GM18520 (cell line): Measurements from ENCODE around the gene DST.
"Not testable (repeated sequence)": the region's sequence is repeated elsewhere in the genome, so short reads cannot be mapped to it uniquely, and the experiment has no call there.

ENCODE experiments used
- ATAC-seq: cut with Tn5 transposase; IDR thresholded peaks from one replicate; pipeline ENCODE4 v1.9.1; 2021; ENCODE audit not compliant: unreplicated experiment

DST gene

GRCh38 chr6:56574292-56574691 lies 68.4 kb downstream of the DST start:
- no peak for ATAC-seq

GRCh38 chr6:56573624-56574023 lies 69.1 kb downstream of the DST start:
- no peak for ATAC-seq

- no peak for ATAC-seq
Measured at GRCh38 chr6:56572788-56573471, 69.8 kb downstream of the DST start.

DNA sequence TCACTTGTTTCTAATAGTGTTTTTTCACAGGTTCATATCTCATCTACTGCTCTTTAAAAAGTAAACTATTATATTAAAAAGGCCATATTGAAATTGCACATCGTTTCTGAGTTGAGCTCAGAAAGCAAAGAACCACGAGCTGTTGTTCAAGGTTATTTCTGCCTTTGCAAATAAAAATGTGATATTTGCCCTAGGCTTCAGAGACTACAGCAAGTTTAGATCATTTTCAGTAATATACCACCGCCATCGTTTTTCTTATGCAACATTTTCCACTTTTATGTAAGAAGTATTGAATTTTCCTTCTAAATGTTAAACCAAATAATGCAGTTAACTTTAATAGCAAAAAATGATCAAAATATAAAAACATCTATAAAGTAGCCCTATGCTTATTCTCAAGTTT lies 71.1 kb downstream of the DST start:
- ATAC-seq: no peak

GRCh38 chr6:56570413-56571359 lies 72.0 kb downstream of the DST start:
- peak; percentile 73 for ATAC-seq

GRCh38 chr6:56567501-56567900 lies 75.2 kb downstream of the DST start:
- ATAC-seq: no peak

GRCh38 chr6:56562730-56563129 lies 80.0 kb downstream of the DST start:
- ATAC-seq: not testable (repeated sequence)

- no peak for ATAC-seq
Measured at GRCh38 chr6:56556751-56557540, 85.7 kb downstream of the DST start.

- no peak for ATAC-seq
Measured at GRCh38 chr6:56555438-56555872, 87.2 kb downstream of the DST start.

DNA sequence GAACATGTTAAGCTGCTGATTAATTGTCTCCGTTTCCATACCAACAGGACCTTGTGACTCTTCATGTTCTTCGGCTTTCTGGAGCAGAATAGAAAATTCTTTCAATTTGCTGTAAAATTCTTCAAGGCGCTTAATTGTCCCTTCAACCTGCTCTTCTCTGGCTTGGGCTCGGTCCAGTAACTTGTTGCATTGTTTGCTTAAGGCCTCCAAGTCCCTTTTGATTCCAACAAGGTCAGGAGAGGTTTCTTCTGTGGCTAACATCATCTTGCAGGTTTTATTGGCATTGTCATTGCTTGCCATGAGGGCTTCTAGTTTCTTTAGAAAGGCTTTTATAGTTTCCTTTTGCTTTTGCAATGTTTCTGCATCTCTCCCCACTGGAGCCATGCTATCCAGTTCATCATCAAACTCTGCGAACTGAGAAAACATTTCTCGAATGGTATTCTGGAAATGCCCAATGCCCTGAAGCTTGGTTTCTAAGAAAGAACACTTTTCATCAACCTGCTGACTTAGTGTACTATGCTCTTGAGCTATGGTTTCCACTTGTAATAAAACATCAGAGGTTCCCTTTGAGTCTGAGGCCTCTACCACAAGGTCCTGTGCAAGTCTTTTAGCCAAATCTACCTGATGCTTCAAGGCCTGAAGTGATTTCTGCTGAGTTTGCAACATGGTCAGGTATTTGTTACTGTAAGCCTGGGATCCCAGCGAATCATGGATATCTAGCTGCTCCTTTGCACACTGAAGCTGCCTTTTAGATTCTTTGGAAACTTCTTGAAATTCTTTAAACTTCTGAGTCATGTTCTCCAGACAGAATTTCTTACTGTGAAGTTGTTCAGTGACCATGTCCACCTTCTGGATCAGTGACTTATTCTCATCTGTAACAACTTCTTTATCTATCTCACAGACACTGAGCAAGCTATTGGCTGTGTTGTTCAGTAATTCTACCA lies 90.2 kb downstream of the DST start:
- ATAC-seq: no peak

GRCh38 chr6:56551409-56552120 lies 91.1 kb downstream of the DST start:
- ATAC-seq: no peak

GRCh38 chr6:56550301-56550700 lies 92.4 kb downstream of the DST start:
- ATAC-seq: no peak

- no peak for ATAC-seq
Measured at GRCh38 chr6:56549014-56549413, 93.7 kb downstream of the DST start.

GRCh38 chr6:56547687-56548086 lies 95.0 kb downstream of the DST start:
- no peak for ATAC-seq

DNA sequence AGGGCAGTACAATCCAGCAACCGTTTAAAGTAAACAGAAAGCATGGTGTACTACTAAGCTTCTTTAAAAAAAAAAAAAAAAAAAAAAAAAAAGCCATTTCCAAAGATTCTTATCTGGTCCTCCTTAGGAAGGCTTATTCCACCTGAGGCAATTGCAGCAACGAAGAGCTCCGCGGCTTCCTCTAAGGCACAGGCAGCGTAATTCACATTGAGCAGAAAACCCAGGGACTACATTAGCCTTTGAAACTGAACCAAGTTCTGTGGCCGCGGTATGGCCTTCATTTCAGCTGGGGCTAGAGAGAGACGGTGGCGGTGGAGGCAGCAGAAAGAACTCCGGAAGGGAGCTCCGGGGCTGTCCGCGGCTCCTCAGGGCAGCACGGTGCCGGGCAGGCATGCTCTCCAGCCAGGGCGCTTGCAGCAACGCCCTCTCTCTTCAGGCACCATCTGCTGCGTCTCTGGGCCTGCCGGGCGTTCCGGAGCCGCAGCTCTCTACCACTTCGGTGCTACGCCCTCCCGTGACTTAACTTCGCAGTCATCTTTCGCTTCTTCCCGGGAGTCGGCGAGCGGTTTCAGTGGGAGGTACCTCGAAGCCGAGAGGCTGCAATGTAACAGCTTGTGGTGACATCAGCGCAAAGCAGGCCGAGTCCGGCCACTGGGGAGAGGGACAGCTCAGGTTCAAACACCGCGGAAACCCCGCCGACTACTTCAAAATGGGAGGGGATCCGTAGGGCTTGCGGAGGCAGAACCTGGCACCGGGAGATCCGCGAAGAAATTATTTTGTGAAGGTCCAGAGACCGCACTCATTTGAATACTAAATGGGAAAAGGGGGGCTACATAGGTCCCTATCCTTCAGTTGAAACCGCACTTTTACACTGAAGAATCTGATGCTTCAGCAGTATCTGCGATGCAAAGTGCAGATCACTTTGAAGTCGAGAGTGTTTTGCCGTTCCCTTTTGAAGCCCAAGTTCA lies 100.0 kb downstream of the DST start:
- ATAC-seq: peak; percentile 95

- ATAC-seq: no peak
Measured at GRCh38 chr6:56541741-56542360, 100.8 kb downstream of the DST start.

GRCh38 chr6:56541030-56541600 lies 101.6 kb downstream of the DST start:
- ATAC-seq: no peak
